ENCODE results near the gene PCDHB2. TPM values are rescaled to one million over a fixed set of nuclear protein-coding genes. Genes with fewer than 3 reads are reported as not detected.

The PCDHB2 gene
- under 1 TPM; 0.05 to 0.17 TPM for total RNA-seq

DNA sequence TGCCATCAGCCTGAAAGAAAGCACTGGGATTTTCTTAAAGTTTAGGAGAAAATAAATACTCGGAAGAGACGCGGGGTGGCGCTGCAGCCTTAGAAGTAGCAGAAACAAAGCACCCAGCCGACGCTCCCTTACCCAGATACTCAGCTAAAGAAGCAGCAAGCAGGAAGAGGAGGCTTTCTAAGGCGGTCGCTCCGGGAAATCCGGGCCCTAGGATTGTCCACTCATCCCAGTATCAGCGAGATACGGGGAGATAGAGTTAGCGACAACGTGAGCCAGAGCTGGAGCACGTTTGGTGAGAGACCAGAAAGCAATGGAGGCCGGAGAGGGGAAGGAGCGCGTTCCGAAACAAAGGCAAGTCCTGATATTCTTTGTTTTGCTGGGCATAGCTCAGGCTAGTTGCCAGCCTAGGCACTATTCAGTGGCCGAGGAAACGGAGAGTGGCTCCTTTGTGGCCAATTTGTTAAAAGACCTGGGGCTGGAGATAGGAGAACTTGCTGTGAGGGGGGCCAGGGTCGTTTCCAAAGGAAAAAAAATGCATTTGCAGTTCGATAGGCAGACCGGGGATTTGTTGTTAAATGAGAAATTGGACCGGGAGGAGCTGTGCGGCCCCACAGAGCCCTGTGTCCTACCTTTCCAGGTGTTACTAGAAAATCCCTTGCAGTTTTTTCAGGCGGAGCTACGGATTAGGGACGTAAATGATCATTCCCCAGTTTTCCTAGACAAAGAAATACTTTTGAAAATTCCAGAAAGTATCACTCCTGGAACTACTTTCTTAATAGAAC lies at the start of gene PCDHB2:
Gene PCDHB2 (plus strand): TSS at position 135 of the 782 bp plus-strand sequence. CDS start 176 bp downstream, at position 311.

DNA sequence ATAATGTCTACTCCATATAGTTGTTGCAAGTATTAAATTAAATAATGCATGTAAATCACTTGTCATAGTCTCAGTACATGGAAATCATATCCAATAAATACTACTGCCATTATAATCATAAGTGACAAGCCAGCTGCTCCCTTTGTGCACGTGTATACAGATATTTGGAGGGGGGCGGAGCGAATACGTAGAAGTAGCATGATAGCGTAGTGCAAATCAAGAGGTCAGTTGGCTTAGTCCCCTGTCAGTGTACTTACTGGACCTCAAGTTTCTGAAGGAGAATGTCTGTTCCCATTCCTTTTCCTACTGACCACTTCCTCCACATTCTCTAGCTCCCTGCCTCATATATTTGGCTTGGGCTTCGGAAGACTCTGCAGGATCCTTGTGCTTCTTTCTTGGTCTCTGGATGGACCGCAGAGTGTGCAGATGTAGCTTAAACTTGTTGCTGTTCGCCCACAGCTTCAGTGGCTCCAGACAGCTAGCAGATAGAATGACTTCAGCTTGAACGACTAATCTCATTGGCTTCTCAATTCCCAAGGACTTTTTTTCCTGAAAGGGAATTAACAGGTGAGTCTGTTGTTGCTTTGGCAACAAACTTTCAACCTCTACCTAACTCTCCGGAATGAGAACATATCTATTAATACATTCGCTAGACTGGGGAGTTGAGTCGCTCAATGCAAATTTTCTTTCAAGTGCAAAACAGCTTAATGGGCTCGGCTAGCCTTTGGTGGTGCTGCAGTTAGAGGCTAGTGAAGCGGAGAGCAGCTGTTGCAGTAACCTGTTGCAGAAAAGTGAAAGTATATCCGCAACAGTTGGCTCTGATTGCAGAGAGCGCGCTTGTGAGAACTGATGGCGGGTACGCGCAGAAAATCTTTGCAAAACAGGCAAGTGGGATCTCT lies 43.5 kb upstream of the PCDHB2 start, which contains the start of gene PCDHB1:
Gene PCDHB1 (plus strand): TSS at position 753 of the 899 bp plus-strand sequence. CDS start 97 bp downstream, at position 850.

DNA sequence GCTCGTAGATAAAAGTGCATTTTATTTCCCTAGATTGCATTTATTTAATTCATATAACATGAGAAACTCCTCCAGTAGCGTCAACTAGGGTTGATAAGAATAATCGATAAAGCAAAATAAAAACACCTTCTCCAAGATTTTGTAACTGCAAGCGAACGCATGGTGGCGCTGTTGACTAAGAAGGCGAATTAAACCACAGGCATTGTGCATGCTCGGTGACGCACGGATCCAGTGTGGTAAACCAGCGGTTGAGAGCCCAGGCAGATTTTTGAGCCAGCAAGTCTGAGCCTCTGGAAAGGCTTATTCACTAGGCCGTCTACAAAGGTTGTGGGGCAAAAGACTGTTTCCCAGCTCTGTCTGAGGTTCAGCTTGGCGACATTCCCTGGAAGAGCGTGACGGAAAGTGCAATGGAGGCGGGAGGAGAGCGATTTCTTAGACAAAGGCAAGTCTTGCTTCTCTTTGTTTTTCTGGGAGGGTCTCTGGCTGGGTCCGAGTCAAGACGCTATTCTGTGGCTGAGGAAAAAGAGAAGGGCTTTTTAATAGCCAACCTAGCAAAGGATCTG lies 5.9 kb downstream of the PCDHB2 start, which contains the start of gene PCDHB3:
Gene PCDHB3 (plus strand): TSS at position 231 of the 563 bp plus-strand sequence. CDS start 177 bp downstream, at position 408.

GRCh38 chr5:141121563-141121962 lies 27.1 kb downstream of the PCDHB2 start, which contains the start of gene PCDHB4:
PCDHB4 (plus strand) TSS chr5:141121818; CDS start chr5:141121999, 181 bp downstream.

GRCh38 chr5:141135030-141135717 lies 40.8 kb downstream of the PCDHB2 start, which contains the start of gene PCDHB5:
PCDHB5 (plus strand) TSS chr5:141135206; CDS start chr5:141135435, 229 bp downstream.

Other genes starting within 250 kb of the PCDHB2 start
- not detected for gene PCDHA9, start 246.2 kb upstream of the PCDHB2 start, total RNA-seq
- gene PCDHA10, start 238.7 kb upstream of the PCDHB2 start, total RNA-seq = not detected
- gene PCDHA11, start 225.7 kb upstream of the PCDHB2 start, total RNA-seq = not detected
- gene PCDHA12, start 219.3 kb upstream of the PCDHB2 start, total RNA-seq = not detected
- gene PCDHA13, start 212.5 kb upstream of the PCDHB2 start, total RNA-seq = not detected
- not detected for gene PCDHAC1, start 168.3 kb upstream of the PCDHB2 start, total RNA-seq
- gene PCDHAC2, start 128.1 kb upstream of the PCDHB2 start, total RNA-seq = not detected
- gene PCDHB1, start 43.2 kb upstream of the PCDHB2 start, total RNA-seq = not detected
- not detected for gene PCDHB3, start 5.9 kb downstream of the PCDHB2 start, total RNA-seq
- gene PCDHB4, start 27.2 kb downstream of the PCDHB2 start, total RNA-seq = not detected
- gene PCDHB5, start 40.6 kb downstream of the PCDHB2 start, total RNA-seq = not detected
- gene PCDHB6, start 55.4 kb downstream of the PCDHB2 start, total RNA-seq = not detected
- not detected for gene PCDHB7, start 78.0 kb downstream of the PCDHB2 start, total RNA-seq
- gene PCDHB8, start 83.2 kb downstream of the PCDHB2 start, total RNA-seq = not detected
- gene PCDHB16, start 87.8 kb downstream of the PCDHB2 start, total RNA-seq = not detected
- gene PCDHB9, start 92.5 kb downstream of the PCDHB2 start, total RNA-seq = not detected
- gene PCDHB10, start 97.7 kb downstream of the PCDHB2 start, total RNA-seq = not detected
- not detected for gene PCDHB11, start 105.0 kb downstream of the PCDHB2 start, total RNA-seq
- not detected for gene PCDHB12, start 114.1 kb downstream of the PCDHB2 start, total RNA-seq
- gene PCDHB13, start 119.3 kb downstream of the PCDHB2 start, total RNA-seq = not detected
- not detected for gene PCDHB14, start 128.7 kb downstream of the PCDHB2 start, total RNA-seq
- gene PCDHB15, start 150.8 kb downstream of the PCDHB2 start, total RNA-seq = not detected
- 1 to 10 TPM in 1 of 2 experiments, under 1 TPM in 1; 0.45 to 1.1 TPM for gene SLC25A2, start 209.4 kb downstream of the PCDHB2 start, total RNA-seq
- 10 to 100 TPM; 73.2 to 73.7 TPM for gene TAF7, start 226.2 kb downstream of the PCDHB2 start, total RNA-seq
- not detected for gene PCDHGA1, start 235.9 kb downstream of the PCDHB2 start, total RNA-seq
- gene PCDHGA2, start 244.1 kb downstream of the PCDHB2 start, total RNA-seq = not detected
- not detected for gene PCDHGA3, start 249.2 kb downstream of the PCDHB2 start, total RNA-seq